ENCODE results near the gene LRRC7. TPM values are rescaled to one million over a fixed set of nuclear protein-coding genes. Genes with fewer than 3 reads are reported as not detected.

Gene LRRC7
- polyA plus RNA-seq, 1 of the 3 experiments (the other 2 are of a cell fraction) = 0.02 TPM

DNA sequence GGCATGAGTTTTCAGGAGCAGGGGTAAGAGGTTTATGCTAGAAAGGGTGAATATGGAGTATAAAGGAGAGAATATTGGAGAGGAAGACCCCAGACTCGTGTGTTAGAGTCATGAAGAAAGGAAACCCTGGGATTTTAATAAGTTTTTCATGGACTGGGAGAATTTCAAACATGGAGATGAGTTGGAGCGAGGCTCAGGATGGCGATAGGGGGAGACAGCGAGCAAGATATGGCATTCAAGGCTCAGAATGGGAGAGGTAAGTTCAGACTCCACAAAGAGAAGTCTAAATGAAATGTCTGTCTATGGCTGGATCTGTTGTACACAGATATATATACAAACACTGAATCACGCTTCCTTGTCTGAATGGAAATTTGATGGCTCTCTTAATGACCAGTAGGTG is 545.1 kb downstream of the LRRC7 start:
- Histone ChIP-seq H3F3A (replicated peaks; ENCODE audit: insufficient read depth) (no peaks in the 10 kb centered on the region), H3K4me2 (no peak overlapping the region), H3K9ac (no peak overlapping the region), H3K27me3 (ENCODE audit: insufficient read depth) (no peaks in the 10 kb centered on the region), H3K4me1 (ENCODE audit: control insufficient read depth in 1 of 2, insufficient read depth in 2 of 2, low read depth in 1 of 2, low read length in 1 of 2) (no peaks in the 10 kb centered on the region), H3K9me2 (no peaks in the 10 kb centered on the region), H3K36me3 (replicated peaks in 1 of 2; ENCODE audit: control insufficient read depth in 1 of 2, insufficient read depth in 2 of 2, low read length in 1 of 2) (no peaks in the 10 kb centered on the region), H3K4me3 (ENCODE audit: low read depth in 2 of 2, low read length in 1 of 2) (no peak overlapping the region), H3K27ac (ENCODE audit: low read depth in 2 of 2, low read length in 1 of 2) (no peak overlapping the region), H4K20me1 (ENCODE audit: insufficient read depth) (no peaks in the 10 kb centered on the region), H3K79me2 (ENCODE audit: insufficient read depth) (no peaks in the 10 kb centered on the region), H3K9me3 (no peaks in the 10 kb centered on the region), H2AFZ (ENCODE audit: low read depth) (no peak overlapping the region)
- 63% methylated on average over 5 of the region's 5 CpGs for WGBS (ENCODE audit: low lambda C conversion rate)
- no peak for TF ChIP-seq RAD21 (IDR thresholded peaks at IDR 0.05; ENCODE audit: low read length)
- TF ChIP-seq, protein P1, sequence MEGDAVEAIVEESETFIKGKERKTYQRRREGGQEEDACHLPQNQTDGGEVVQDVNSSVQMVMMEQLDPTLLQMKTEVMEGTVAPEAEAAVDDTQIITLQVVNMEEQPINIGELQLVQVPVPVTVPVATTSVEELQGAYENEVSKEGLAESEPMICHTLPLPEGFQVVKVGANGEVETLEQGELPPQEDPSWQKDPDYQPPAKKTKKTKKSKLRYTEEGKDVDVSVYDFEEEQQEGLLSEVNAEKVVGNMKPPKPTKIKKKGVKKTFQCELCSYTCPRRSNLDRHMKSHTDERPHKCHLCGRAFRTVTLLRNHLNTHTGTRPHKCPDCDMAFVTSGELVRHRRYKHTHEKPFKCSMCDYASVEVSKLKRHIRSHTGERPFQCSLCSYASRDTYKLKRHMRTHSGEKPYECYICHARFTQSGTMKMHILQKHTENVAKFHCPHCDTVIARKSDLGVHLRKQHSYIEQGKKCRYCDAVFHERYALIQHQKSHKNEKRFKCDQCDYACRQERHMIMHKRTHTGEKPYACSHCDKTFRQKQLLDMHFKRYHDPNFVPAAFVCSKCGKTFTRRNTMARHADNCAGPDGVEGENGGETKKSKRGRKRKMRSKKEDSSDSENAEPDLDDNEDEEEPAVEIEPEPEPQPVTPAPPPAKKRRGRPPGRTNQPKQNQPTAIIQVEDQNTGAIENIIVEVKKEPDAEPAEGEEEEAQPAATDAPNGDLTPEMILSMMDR (IDR thresholded peaks at IDR 0.05) = peak; percentile 20; the same call in 1 of the 2 replicates
- POLR2A ChIA-PET = no interaction called here
- DNase-seq = no peak
- CTCF ChIA-PET = interaction anchor here (1.0 kb wide), 1 partner anchor 8 kb away, joined by 3 read pairs; no protein-coding TSS in a partner anchor

DNA sequence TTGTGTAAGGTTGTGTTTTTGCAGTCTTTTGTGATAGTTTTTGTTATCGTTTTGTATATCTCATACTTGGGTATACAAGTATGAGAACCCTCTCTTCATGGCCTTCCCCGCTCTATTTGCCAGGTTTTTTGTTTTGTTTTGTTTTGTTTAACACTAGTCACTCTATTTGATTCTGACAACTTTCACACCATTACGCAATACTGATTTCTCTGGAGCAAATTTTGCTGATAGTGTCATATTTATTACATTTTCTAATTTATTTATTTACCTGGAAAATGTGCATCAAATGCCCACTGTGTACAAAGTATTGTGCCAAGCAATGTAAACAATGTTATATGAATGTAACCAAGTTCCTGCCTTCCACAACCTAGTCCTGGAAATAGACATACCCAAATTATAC is 547.6 kb downstream of the LRRC7 start:
- Histone ChIP-seq H3K9me3 (no peaks in the 10 kb centered on the region), H3K27me3 (ENCODE audit: insufficient read depth) (no peaks in the 10 kb centered on the region), H2AFZ (ENCODE audit: low read depth) (no peak overlapping the region), H3K4me1 (ENCODE audit: control insufficient read depth in 1 of 2, insufficient read depth in 2 of 2, low read depth in 1 of 2, low read length in 1 of 2) (no peaks in the 10 kb centered on the region), H3K27ac (ENCODE audit: low read depth in 2 of 2, low read length in 1 of 2) (no peak overlapping the region), H3K9ac (no peak overlapping the region), H3K36me3 (replicated peaks in 1 of 2; ENCODE audit: control insufficient read depth in 1 of 2, insufficient read depth in 2 of 2, low read length in 1 of 2) (no peaks in the 10 kb centered on the region), H3K9me2 (no peaks in the 10 kb centered on the region), H3K4me3 (ENCODE audit: low read depth in 2 of 2, low read length in 1 of 2) (no peak overlapping the region), H3K4me2 (no peak overlapping the region), H4K20me1 (ENCODE audit: insufficient read depth) (no peaks in the 10 kb centered on the region), H3F3A (replicated peaks; ENCODE audit: insufficient read depth) (no peaks in the 10 kb centered on the region), H3K79me2 (ENCODE audit: insufficient read depth) (no peaks in the 10 kb centered on the region)
- WGBS (ENCODE audit: low lambda C conversion rate) = 77% methylated on average over 3 of the region's 3 CpGs
- POLR2A ChIA-PET = no interaction called here
- no peak for TF ChIP-seq CHD2 (IDR thresholded peaks at IDR 0.05; ENCODE audit: low read length, partially characterized antibody)
- TF ChIP-seq TEAD4 (IDR thresholded peaks at IDR 0.05; ENCODE audit: borderline replicate concordance, insufficient read depth) = no peak
- TF ChIP-seq, protein P2, sequence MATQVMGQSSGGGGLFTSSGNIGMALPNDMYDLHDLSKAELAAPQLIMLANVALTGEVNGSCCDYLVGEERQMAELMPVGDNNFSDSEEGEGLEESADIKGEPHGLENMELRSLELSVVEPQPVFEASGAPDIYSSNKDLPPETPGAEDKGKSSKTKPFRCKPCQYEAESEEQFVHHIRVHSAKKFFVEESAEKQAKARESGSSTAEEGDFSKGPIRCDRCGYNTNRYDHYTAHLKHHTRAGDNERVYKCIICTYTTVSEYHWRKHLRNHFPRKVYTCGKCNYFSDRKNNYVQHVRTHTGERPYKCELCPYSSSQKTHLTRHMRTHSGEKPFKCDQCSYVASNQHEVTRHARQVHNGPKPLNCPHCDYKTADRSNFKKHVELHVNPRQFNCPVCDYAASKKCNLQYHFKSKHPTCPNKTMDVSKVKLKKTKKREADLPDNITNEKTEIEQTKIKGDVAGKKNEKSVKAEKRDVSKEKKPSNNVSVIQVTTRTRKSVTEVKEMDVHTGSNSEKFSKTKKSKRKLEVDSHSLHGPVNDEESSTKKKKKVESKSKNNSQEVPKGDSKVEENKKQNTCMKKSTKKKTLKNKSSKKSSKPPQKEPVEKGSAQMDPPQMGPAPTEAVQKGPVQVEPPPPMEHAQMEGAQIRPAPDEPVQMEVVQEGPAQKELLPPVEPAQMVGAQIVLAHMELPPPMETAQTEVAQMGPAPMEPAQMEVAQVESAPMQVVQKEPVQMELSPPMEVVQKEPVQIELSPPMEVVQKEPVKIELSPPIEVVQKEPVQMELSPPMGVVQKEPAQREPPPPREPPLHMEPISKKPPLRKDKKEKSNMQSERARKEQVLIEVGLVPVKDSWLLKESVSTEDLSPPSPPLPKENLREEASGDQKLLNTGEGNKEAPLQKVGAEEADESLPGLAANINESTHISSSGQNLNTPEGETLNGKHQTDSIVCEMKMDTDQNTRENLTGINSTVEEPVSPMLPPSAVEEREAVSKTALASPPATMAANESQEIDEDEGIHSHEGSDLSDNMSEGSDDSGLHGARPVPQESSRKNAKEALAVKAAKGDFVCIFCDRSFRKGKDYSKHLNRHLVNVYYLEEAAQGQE (IDR thresholded peaks at IDR 0.05; ENCODE audit: low read depth, low read length) = no peak
- TF ChIP-seq FOXM1 (IDR thresholded peaks at IDR 0.05; ENCODE audit: low read depth) = no peak
- no peak for TF ChIP-seq MEF2A (IDR thresholded peaks at IDR 0.05; ENCODE audit: borderline replicate concordance, low read depth)
- TF ChIP-seq NRF1 (IDR thresholded peaks at IDR 0.05; ENCODE audit: low read depth, low read length) = no peak
- TF ChIP-seq TAF1 (IDR thresholded peaks at IDR 0.05; ENCODE audit: borderline replicate concordance, low read depth, low read length) = no peak
- TF ChIP-seq, protein P3, sequence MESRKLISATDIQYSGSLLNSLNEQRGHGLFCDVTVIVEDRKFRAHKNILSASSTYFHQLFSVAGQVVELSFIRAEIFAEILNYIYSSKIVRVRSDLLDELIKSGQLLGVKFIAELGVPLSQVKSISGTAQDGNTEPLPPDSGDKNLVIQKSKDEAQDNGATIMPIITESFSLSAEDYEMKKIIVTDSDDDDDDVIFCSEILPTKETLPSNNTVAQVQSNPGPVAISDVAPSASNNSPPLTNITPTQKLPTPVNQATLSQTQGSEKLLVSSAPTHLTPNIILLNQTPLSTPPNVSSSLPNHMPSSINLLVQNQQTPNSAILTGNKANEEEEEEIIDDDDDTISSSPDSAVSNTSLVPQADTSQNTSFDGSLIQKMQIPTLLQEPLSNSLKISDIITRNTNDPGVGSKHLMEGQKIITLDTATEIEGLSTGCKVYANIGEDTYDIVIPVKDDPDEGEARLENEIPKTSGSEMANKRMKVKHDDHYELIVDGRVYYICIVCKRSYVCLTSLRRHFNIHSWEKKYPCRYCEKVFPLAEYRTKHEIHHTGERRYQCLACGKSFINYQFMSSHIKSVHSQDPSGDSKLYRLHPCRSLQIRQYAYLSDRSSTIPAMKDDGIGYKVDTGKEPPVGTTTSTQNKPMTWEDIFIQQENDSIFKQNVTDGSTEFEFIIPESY (IDR thresholded peaks at IDR 0.05; ENCODE audit: borderline replicate concordance, low read depth) = no peak
- no peak for TF ChIP-seq EP300 (IDR thresholded peaks at IDR 0.05; ENCODE audit: borderline replicate concordance in 1 of 2, low read depth in 1 of 2, low read length in 1 of 2)
- TF ChIP-seq, protein P4, sequence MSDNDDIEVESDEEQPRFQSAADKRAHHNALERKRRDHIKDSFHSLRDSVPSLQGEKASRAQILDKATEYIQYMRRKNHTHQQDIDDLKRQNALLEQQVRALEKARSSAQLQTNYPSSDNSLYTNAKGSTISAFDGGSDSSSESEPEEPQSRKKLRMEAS (IDR thresholded peaks at IDR 0.05; ENCODE audit: low read depth) = no peak
- no peak for TF ChIP-seq SIN3A (IDR thresholded peaks at IDR 0.05; ENCODE audit: borderline replicate concordance, low read depth, low read length)
- no peak for TF ChIP-seq EZH2phosphoT487 (IDR thresholded peaks at IDR 0.05; ENCODE audit: borderline replicate concordance, low read depth)
- no peak for TF ChIP-seq RXRA (IDR thresholded peaks at IDR 0.05; ENCODE audit: borderline replicate concordance, low read depth)
- TF ChIP-seq JUND (IDR thresholded peaks at IDR 0.05) = no peak
- no peak for DNase-seq
- CTCF ChIA-PET = no interaction called here

Measured in SK-N-SH (cell line).